SK-N-MC (cell line): Measurements from ENCODE around the gene PRSS56.

Source experiments
- EZH2 ChIP-seq: fragments of 200-600 bp; sonication (generic); IDR thresholded peaks from one replicate; pipeline ENCODE4 v1.6.1; 2017; ENCODE audit warnings: antibody characterized with exemption
- POLR2AphosphoS5 ChIP-seq: IDR thresholded peaks from 2 replicates; pipeline ENCODE4 v1.6.1; 2012; ENCODE audit warnings: mild to moderate bottlenecking, low read depth, low read length, borderline replicate concordance

DNA sequence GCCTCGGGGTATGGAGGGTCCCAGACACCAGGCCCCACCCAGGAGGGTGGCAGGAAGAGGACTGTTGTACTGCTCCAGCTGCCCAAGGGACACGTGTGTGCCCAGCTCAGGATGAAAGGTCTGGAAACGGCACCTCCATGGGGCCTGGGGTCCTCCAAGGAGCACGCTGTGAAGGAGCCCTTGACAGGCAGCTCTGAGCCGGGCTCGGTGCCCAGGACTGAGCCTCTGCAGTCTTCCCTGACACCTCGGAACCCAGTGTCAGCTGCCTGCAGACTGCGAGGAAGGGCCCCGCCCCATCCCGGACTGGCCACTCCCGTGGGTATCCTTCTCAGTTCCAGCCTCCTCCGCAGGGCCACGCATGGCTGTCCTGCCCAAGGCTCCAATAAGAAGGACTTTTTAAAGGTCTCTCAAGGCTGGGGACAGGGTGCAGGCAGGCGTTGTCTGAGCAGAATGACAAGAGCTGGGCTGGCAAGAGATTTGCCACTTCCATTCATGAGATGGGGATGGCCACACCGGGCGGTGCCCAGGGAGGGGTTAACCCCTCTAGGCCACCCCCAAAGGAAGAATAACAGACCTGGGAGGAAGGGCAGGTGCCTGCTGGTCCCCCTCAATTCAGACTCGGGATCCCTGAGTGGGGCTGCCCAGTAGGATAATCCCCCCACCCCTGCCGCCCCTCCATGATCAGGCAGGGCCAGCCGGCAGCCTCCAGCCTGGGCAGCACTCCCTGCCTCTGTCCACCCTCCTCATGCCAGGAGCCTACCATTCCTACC, 41.4 kb upstream of the PRSS56 start:
- no peak for TF ChIP-seq POLR2AphosphoS5
- TF ChIP-seq EZH2: no peak
